Activated T-helper 17 cell treated with anti-CD3 and anti-CD28 coated beads, Interleukin-2, amount 50 U/mL, for 72 hours (primary cell): ENCODE data around the gene DUS1L. TPM values are rescaled to one million over a fixed set of nuclear protein-coding genes. Genes with fewer than 3 reads are reported as not detected.

Experiments
- ATAC-seq: fragments of 150-1000 bp; cut with Tn5 transposase; replicated peaks from 2 replicates; pipeline ENCODE4 v1.10.0; 2021; ENCODE audit warnings: mild to moderate bottlenecking, moderate library complexity
- H3K27ac Mint-ChIP-seq: one replicate; pipeline ENCODE4 v1.8.0; 2022; ENCODE audit warnings: mixed read lengths
- H3K27me3 Mint-ChIP-seq: one replicate; pipeline ENCODE4 v1.8.0; 2022; ENCODE audit warnings: mixed read lengths
- H3K36me3 Mint-ChIP-seq: one replicate; pipeline ENCODE4 v1.8.0; 2022; ENCODE audit warnings: low read depth, mild to moderate bottlenecking, mixed read lengths
- H3K4me1 Mint-ChIP-seq: one replicate; pipeline ENCODE4 v1.8.0; 2022; ENCODE audit warnings: mixed read lengths
- H3K4me3 Mint-ChIP-seq: one replicate; pipeline ENCODE4 v1.8.0; 2022; ENCODE audit warnings: mild to moderate bottlenecking, mixed read lengths
- H3K9me3 Mint-ChIP-seq: one replicate; pipeline ENCODE4 v1.8.0; 2022; ENCODE audit warnings: mixed read lengths
- total RNA-seq, 2 donors: library from RNA; stranded (reverse); gene quantifications; one replicate each; pipeline ENCODE4 v1.2.3, GENCODE V29; 2022

DUS1L gene
- total RNA-seq, 2 donors from 2014 or later = 59.7 to 129 TPM

DNA sequence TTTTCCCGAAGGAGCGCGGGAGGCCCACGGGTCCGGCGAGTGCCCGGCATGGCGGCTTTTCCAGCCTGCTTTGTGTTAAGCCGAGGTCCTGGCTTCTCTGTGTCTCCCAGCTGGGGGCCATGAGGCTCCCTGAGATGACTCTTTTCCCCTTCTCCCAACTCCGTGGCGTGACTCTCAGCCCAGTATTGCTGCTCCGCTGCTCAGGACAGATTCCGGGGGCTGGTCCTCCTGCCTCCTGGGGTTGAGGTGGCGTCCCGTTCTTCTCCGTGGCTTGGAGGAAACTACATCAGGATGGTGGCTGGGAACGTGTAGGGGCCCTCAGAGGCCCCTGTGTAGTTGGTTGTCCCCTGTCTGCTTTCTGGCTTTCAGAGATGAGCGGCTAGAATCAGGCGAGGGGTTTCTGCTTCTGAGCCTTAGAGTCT lies 13.0 kb downstream of the DUS1L start:
- Mint-ChIP-seq H3K4me1 (no peaks in the 10 kb centered on the region), H3K27ac (no peak overlapping the region), H3K36me3 (peaks cover 15% of the 10 kb centered on the region)

DNA sequence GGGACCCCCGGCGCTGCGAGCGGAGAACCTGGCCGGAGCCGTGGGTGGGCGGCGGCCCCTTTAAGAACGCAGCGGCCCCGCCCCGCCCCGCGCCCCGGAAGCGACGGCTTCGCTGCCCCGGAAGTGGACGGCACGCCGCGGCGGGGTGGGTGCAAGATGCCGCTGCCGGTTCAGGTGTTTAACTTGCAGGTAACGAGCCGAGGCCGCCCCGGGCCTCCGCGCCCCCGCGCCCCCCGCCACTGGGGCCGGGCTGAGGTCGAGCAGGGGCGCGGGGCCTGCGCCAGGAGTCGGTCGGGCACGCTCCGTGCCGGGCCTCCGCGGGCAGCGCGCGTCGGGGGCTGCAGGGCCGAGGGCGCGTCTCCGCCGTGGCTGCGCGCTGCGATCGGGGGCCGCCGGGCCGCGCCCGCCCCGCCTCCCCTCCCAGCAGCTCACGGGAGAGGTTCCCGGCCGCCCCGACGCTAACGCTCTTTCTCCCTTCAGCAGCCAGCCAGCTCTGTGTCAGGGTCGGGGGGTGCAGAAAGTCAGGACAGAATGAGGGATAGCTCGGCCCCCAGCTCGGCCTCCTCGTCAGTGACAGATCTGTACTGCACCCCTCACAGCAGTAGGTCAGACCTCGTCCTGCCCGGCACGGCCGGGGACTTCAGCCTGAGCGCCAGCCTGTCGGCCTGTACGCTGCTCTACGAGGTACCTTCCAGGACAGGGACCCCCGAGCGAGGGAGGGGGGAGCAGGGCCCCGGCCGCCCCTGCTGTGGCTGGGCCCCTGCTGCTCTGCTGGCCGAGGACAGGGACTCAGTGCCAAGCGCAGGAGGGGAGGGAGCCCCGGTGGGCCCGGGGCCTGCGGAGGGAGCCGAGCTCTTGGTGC lies 13.6 kb downstream of the DUS1L start, which contains the start of the genes GPS1 and RFNG:
Gene GPS1, plus strand, starts transcription at position 123 of the 862 bp plus-strand sequence. Its CDS starts 34 bp downstream, at position 157.
Gene RFNG, minus strand, starts transcription at position 36 of the 862 bp plus-strand sequence. CDS start 45 bp downstream, outside the sequence.
- no peaks in the 10 kb centered on the region for H3K27me3 Mint-ChIP-seq
- H3K4me1 Mint-ChIP-seq = no peaks in the 10 kb centered on the region
- H3K27ac Mint-ChIP-seq = peak within 1 kb of the TSS; percentile 84
- H3K9me3 Mint-ChIP-seq = no peaks in the 10 kb centered on the region
- peak; percentile 94 for ATAC-seq
- peaks cover 17% of the 10 kb centered on the region for H3K36me3 Mint-ChIP-seq
- peak within 1 kb of the TSS; percentile 87 for H3K4me3 Mint-ChIP-seq

More for the DNA sequence above, 13.0 kb downstream of the DUS1L start:
- Mint-ChIP-seq H3K9me3 (no peaks in the 10 kb centered on the region), H3K4me3 (peak overlapping the region; percentile 61), H3K27me3 (no peaks in the 10 kb centered on the region)
- no peak for ATAC-seq

DNA sequence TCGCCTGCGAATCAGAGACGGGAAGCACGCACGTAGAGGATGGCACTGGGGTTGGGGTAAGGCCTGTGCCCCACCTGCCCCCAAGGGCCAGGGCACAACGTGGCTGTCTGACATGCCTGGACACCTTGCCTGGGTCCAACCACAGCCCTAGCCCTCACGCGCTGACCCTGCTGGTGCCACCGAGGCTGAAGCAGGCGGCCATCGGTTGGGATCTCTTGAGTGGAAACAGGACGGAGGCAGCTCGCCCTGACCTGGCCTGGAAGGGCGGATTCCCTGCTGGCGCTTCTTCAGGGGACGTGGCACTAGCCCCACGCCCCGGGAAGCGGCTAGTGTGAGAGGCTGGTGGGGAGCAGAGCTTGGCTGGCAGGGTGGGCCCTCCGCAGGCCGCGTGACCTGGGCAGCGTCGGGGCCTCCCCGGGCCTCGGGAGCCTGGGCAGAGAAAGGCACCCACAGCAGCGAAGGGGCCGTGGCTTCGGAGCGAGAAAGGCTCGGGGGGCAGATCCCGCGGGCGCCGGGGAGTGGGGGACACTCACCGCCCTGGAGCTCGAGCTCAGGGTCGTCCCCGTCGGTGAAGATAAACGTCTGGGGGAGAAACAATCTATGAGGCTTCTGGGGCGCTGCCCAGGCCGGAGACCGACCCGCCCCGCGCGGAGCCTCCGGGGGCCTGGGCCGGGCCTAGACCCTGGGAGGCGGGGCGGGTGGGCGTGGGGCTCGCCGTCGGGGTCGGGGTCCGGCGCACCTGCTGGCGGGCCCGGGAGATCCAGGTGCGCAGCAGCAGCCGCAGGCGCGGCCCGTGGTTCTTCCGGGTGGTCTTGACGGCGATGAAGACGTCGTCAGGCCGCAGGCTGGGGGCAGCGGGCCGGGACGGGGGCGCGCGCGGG lies 14.6 kb downstream of the DUS1L start:
- H3K27ac Mint-ChIP-seq = peak overlapping the region; percentile 84
- peak; percentile 24 for ATAC-seq
- peak overlapping the region; percentile 87 for H3K4me3 Mint-ChIP-seq
- H3K36me3 Mint-ChIP-seq = peaks cover 17% of the 10 kb centered on the region
- no peaks in the 10 kb centered on the region for H3K27me3 Mint-ChIP-seq
- no peaks in the 10 kb centered on the region for H3K9me3 Mint-ChIP-seq
- H3K4me1 Mint-ChIP-seq = no peaks in the 10 kb centered on the region

DNA sequence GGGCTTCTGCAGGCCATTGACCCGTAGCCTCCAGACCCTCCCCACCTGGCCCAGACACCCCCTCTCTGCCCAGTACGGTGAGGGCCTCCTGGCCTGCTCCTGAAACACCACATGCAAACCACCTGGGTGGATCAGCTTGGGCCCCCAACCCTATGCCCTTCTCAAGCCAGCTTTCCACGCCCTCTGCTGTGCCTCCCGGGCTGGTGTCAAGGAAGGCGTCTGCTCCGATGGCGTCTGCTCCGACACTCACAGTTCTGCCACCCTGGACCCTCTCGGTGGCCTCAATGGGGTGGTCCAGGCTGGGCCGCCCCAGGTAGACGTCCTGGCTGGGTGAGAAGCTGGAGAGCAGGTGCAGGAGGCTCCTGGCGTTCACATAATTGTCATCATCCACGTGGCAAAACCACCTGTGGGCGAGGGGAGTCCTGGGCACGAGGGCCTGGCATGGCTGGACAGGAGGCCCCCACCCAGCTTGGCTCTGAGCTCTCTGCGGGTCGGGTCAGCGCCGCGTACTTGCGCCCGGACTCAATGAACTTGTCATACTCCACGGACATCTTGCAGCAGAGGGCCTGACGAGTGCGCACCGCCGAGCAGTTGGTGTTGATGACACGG lies 15.3 kb downstream of the DUS1L start:
- Mint-ChIP-seq H3K36me3 (peaks cover 16% of the 10 kb centered on the region), H3K27me3 (no peaks in the 10 kb centered on the region), H3K27ac (peak overlapping the region; percentile 84), H3K9me3 (no peaks in the 10 kb centered on the region), H3K4me1 (no peaks in the 10 kb centered on the region), H3K4me3 (peak overlapping the region; percentile 87)
- ATAC-seq = no peak

DNA sequence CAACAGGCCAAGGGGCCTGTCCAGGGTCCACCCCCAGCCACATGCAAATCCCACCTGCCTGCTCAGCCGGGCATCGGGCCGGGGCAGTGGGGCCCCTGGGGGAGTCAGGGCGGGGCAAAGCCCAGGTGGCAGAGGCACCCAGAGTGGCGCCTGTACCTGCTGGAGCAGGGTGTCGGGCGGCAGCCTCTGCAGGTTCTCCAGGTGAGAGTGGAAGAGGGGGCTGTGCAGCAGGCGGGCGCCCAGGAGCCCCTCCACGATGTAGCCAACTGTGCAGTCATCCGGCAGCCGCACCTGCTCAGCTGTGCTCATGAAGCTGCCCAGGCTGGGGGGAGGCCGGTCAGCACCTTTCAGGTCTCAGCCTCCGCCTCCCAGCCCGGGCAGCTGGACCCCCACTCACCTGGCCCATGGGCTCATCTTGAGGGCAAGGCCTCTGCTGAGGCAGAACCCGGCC lies 16.1 kb downstream of the DUS1L start:
- peaks cover 11% of the 10 kb centered on the region for H3K36me3 Mint-ChIP-seq

DNA sequence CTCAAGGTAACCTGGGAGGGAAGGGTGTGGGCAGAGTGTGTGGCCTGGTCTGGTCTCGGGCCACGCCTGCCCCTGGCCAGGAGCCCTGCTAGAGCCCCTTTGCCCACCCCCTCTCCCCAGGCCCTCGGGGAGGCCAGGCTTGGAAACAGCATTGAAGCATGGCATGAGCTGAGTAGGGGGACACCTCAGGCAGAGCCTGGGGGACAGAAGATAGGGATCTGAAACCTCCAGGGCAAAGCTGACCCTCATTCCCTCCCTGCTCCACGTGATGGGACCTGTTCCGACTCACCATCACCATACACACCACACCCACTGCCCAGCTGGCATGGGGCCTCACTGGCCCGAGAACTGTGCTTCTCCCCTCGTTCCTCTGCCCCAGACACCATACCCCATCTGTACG lies 16.5 kb downstream of the DUS1L start:
- Mint-ChIP-seq H3K27me3 (no peaks in the 10 kb centered on the region), H3K4me3 (no peak overlapping the region), H3K9me3 (no peaks in the 10 kb centered on the region), H3K4me1 (no peaks in the 10 kb centered on the region), H3K36me3 (peaks cover 11% of the 10 kb centered on the region), H3K27ac (no peak overlapping the region)
- ATAC-seq = no peak

More for the DNA sequence above, 16.1 kb downstream of the DUS1L start:
- Mint-ChIP-seq H3K4me3 (no peak overlapping the region), H3K27me3 (no peaks in the 10 kb centered on the region), H3K27ac (no peak overlapping the region), H3K9me3 (no peaks in the 10 kb centered on the region), H3K4me1 (no peaks in the 10 kb centered on the region)
- no peak for ATAC-seq

DNA sequence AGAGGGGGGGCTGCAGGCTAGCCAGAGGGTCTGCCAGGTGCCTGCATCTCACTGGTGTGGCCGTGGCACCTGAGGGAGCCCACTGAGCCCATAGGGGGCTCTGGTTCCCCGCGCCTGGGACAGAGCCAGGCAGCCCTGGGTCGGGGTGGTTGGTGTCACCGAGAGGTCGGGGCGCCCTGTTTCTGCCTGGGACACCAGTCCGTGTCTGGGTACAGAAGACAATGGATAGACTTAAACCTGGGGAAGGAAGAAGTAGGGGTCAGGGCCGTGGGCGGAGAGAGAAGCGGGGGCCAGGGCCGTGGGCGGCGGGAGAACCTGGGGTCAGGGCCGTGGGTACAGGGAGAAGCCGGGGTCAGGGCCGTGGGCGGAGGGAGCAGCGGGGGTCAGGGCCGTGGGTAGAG lies 17.0 kb downstream of the DUS1L start:
- Mint-ChIP-seq H3K4me1 (no peaks in the 10 kb centered on the region), H3K4me3 (no peak overlapping the region), H3K27me3 (no peaks in the 10 kb centered on the region), H3K27ac (no peak overlapping the region), H3K36me3 (peaks cover 11% of the 10 kb centered on the region), H3K9me3 (no peaks in the 10 kb centered on the region)
- no peak for ATAC-seq

DNA sequence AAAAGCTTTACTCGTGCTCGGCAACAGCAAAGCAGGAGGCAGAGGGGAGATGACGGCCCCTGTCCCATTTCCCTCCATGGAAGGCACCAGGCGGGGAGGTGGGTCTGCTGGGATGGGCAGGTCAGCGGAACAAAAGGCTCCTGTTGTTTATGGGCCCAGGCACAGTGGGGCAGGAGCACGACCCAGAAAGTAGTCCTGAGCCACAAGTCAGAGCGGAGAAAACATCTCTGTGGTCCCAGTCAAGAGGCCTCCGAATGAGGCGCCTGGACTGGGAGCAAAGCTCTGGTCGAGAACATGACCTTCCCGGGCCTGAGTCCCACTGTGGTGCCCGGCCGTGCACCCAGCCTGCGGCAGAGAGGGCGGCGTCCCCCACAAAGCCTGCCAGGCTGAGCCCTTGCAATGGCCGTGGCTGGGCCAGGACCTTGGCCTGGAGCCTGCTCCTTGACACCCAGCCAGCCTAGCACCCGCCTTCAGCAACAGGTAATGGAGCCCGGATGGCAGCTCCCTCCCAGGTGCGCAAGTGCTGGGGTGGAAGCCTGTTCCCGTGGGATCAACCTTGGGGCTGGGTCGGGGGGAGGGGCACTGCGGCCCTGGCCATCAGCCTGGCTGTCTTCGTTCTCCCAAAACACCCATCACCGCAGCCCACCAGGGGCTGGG lies 17.6 kb downstream of the DUS1L start:
- Mint-ChIP-seq H3K36me3 (peaks cover 11% of the 10 kb centered on the region), H3K27me3 (no peaks in the 10 kb centered on the region), H3K4me3 (no peak overlapping the region), H3K9me3 (no peaks in the 10 kb centered on the region), H3K27ac (no peak overlapping the region), H3K4me1 (no peaks in the 10 kb centered on the region)
- ATAC-seq = no peak

DNA sequence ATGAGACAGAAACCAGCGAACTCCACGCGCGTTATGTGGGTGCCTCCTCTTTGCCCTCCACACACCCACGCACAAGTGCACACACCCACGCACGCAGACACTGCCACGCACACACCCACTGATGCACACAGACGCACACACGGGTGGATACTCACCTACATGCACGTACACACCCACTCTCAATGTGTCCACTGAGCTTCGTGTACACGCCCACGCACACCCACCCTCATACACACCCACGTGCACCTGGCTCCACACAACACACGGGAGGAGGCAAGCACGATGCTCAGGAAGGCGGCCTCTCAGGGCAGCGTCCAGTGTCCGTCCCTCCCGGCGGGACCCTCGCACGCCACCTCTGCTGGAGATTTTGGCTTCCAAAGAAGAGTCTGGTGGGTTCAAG lies 18.2 kb downstream of the DUS1L start:
- ATAC-seq = no peak
- Mint-ChIP-seq H3K4me3 (no peak overlapping the region), H3K27me3 (no peaks in the 10 kb centered on the region), H3K9me3 (no peaks in the 10 kb centered on the region), H3K4me1 (no peaks in the 10 kb centered on the region), H3K27ac (no peak overlapping the region), H3K36me3 (peaks cover 11% of the 10 kb centered on the region)

DNA sequence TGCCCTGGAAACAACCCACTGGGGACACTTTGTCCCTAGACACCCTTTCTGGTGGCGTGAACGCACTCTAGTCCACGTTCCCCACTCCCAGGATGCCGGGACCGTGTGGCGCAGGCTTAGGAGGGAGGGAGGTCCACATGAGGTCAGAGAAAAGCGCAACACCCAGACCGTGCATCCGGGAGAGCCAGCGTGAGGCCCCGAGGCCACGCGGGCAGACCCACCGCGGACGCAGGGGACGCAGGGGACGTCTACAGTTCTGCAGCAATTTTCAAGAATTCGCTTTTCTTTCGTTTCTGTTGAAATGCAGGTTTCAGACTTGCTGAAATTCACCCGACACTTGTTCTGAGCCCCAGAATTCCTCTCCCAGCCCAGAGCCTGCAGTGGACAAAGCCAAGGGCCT lies 18.7 kb downstream of the DUS1L start:
- no peaks in the 10 kb centered on the region for H3K9me3 Mint-ChIP-seq
- no peaks in the 10 kb centered on the region for H3K4me1 Mint-ChIP-seq
- H3K4me3 Mint-ChIP-seq = no peak overlapping the region
- peaks cover 11% of the 10 kb centered on the region for H3K36me3 Mint-ChIP-seq
- no peaks in the 10 kb centered on the region for H3K27me3 Mint-ChIP-seq
- no peak overlapping the region for H3K27ac Mint-ChIP-seq
- ATAC-seq = no peak

DNA sequence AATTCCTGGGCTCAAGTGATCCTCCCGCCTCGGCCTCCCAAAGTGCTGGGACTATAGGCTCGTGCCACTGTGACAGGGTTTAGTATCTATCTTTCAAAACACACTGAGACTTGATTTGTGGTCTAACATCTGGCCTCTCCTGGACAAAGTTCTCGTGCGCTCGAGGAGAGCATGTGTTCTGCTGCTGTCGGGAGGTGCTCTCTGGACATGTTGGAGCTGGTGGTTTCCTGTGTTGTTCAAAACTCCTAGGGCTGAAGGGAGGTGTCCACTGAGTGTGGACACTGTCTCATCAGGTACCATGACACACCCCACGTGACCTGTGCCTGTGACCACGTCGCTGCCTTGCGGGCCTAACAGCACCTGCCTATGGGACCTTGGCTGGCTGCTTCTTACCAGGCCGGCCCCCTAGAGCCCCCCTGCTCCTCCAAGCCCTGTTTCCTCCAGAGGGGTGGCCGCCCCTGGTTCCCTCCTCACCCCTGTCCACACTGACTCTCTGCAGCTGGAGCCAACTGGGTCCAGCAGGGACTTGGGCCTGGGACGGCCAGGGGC lies 19.6 kb downstream of the DUS1L start:
- H3K4me3 Mint-ChIP-seq = no peak overlapping the region
- no peaks in the 10 kb centered on the region for H3K27me3 Mint-ChIP-seq
- H3K4me1 Mint-ChIP-seq = no peaks in the 10 kb centered on the region
- peaks cover 11% of the 10 kb centered on the region for H3K36me3 Mint-ChIP-seq
- no peaks in the 10 kb centered on the region for H3K9me3 Mint-ChIP-seq
- no peak for ATAC-seq
- H3K27ac Mint-ChIP-seq = no peak overlapping the region

DNA sequence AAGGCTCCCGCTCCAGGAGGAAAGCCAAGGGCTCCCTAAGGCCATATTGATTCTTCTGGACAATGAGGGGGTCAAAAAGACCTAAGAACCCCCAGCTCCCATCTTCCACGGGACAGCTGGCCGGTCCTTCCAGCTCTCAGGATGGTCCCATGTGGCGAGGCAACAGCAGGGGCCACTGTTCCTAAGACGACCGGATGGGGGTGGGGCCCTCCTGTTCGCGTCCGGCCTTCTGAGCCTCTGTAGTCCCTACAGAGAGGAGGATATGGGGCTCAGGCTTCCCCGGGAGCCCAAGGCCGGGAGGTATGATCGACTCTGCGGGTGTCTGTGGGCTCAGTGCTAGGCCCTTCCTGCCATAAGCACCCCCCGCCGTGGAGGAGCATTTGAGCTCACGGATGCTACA lies 22.1 kb downstream of the DUS1L start:
- Mint-ChIP-seq H3K9me3 (no peaks in the 10 kb centered on the region), H3K4me1 (peaks cover 5% of the 10 kb centered on the region), H3K4me3 (no peak overlapping the region), H3K36me3 (peaks cover 6% of the 10 kb centered on the region), H3K27ac (no peak overlapping the region), H3K27me3 (no peaks in the 10 kb centered on the region)
- no peak for ATAC-seq

DNA sequence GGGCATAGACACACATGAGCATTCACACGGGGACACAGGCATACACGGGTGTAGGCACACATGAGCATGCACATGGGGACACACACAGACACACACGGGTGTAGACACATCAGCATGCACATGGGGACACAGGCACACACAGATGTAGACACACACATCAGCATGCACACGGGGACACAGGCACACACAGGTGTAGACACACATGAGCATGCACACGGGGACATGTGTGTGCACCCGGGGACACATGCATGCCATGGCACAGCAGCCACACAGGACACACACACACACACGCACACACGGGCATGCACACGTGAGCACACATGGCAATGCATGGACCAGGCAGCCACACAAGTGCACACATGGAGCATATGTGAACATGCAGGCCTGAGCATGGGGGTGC lies 23.0 kb downstream of the DUS1L start:
- H3K36me3 Mint-ChIP-seq = peaks cover 4% of the 10 kb centered on the region
- no peaks in the 10 kb centered on the region for H3K27me3 Mint-ChIP-seq
- ATAC-seq = no peak
- H3K4me1 Mint-ChIP-seq = peaks cover 9% of the 10 kb centered on the region
- no peaks in the 10 kb centered on the region for H3K9me3 Mint-ChIP-seq
- no peak overlapping the region for H3K4me3 Mint-ChIP-seq
- H3K27ac Mint-ChIP-seq = no peak overlapping the region
